Tibial nerve (tissue), 3 donors: Measurements from ENCODE around the gene SNX9.

Source experiments
- POLR2A ChIP-seq, 2 donors: fragments of 450-650 bp; IDR thresholded peaks; one replicate each; pipeline ENCODE4 v1.6.1; 2017; ENCODE audit warnings: antibody characterized with exemption in 2 of 2, mild to moderate bottlenecking in 2 of 2, moderate library complexity in 2 of 2
- TF ChIP-seq, protein P1 (sequence below), 5 experiments: fragments of 200-600 bp in 3 of 5; fragments of 450-650 bp in 2 of 5; sonication (generic) in 3 of 5; IDR thresholded peaks; one replicate each; pipeline ENCODE4 v1.5.1; 2016 to 2019; ENCODE audit warnings: antibody characterized with exemption in 5 of 5, mild to moderate bottlenecking in 3 of 5, moderate library complexity in 2 of 5

DNA sequence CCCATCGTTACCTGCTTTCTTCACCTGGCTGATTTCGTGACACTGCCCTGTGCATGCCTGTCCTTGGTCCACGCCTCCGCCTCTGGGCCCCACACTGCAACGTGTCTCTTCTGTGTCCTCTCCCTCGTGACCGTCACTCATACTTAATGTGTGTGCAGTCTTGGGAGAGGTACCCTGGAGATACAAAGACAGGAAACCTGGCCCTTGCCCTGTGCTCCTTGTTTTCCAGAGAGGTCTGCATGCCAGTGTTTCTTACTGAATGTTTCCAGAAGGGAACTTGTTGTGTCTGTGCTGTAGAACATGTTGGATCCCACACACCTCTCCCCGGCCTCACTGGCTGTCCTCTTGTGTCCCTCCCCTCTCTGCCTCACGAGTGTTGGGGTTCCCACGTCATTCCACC lies 45.8 kb downstream of the SNX9 start:
- TF ChIP-seq, protein P1, sequence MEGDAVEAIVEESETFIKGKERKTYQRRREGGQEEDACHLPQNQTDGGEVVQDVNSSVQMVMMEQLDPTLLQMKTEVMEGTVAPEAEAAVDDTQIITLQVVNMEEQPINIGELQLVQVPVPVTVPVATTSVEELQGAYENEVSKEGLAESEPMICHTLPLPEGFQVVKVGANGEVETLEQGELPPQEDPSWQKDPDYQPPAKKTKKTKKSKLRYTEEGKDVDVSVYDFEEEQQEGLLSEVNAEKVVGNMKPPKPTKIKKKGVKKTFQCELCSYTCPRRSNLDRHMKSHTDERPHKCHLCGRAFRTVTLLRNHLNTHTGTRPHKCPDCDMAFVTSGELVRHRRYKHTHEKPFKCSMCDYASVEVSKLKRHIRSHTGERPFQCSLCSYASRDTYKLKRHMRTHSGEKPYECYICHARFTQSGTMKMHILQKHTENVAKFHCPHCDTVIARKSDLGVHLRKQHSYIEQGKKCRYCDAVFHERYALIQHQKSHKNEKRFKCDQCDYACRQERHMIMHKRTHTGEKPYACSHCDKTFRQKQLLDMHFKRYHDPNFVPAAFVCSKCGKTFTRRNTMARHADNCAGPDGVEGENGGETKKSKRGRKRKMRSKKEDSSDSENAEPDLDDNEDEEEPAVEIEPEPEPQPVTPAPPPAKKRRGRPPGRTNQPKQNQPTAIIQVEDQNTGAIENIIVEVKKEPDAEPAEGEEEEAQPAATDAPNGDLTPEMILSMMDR (IDR thresholded peaks at IDR 0.05): no peak
- no peak for TF ChIP-seq POLR2A (IDR thresholded peaks at IDR 0.05)
